Panc1 (cell line): ENCODE data around the gene TDO2. TPM values are rescaled to one million over a fixed set of nuclear protein-coding genes. Genes with fewer than 3 reads are reported as not detected.

Experiments used
- ATAC-seq: fragments of 200-7000 bp; cut with Tn5 transposase; 2 replicates; pipeline ENCODE4 v1.9.1; 2020; ENCODE audit warnings: mild to moderate bottlenecking, moderate library complexity
- BruUV-seq: library from RNA; stranded (reverse); fragments of 400-500 nt; replicated peaks from 2 replicates; lab custom pipeline; 2021; lab: Mats Ljungman, UMichigan
- CTCF ChIA-PET: fragments of 300-600 bp; sonication (Branson Sonifier 250); formaldehyde crosslinking; loops from one replicate; lab custom pipeline; 2022; ENCODE audit warnings: antibody characterized with exemption; lab: Charles Lee
- POLR2A ChIA-PET: fragments of 300-600 bp; sonication (Branson Sonifier 250); formaldehyde crosslinking; loops from one replicate; lab custom pipeline; 2022; ENCODE audit warnings: antibody characterized with exemption; lab: Charles Lee
- DNase-seq: peaks from one replicate; pipeline ENCODE4 v3.0.0-alpha.2; 2010; ENCODE audit warnings: low read depth, low spot score
- H3K27ac ChIP-seq: 2 replicates; pipeline ENCODE4 v1.5.1; 2011; ENCODE audit warnings: mild to moderate bottlenecking, low read length, inconsistent platforms
- H3K27me3 ChIP-seq: fragments of 200-500 bp; sonication (Bioruptor generic); 2 replicates; pipeline ENCODE4 v1.6.0; 2014; ENCODE audit warnings: low read length, inconsistent platforms; ENCODE audit not compliant: control insufficient read depth, insufficient read depth
- H3K36me3 ChIP-seq: fragments of 200-500 bp; sonication (Bioruptor generic); 2 replicates; pipeline ENCODE4 v1.5.1; 2014; ENCODE audit warnings: inconsistent platforms, mild to moderate bottlenecking, low read length, moderate library complexity; ENCODE audit not compliant: control insufficient read depth, insufficient read depth
- H3K4me1 ChIP-seq: 2 replicates; pipeline ENCODE4 v1.5.1; 2011; ENCODE audit warnings: inconsistent platforms, mild to moderate bottlenecking, low read length, moderate library complexity; ENCODE audit not compliant: control insufficient read depth, insufficient read depth
- H3K4me3 ChIP-seq, 2 experiments: 2 replicates each; pipeline ENCODE4 v1.5.1; 2011 to 2012; ENCODE audit warnings: low read depth in 2 of 2, low read length in 2 of 2, mild to moderate bottlenecking in 2 of 2, inconsistent platforms in 1 of 2, moderate library complexity in 1 of 2
- H3K9me3 ChIP-seq: fragments of 200-500 bp; sonication (Bioruptor generic); 2 replicates; pipeline ENCODE4 v1.5.1; 2014; ENCODE audit warnings: low read depth, mild to moderate bottlenecking, inconsistent platforms, low read length, moderate library complexity; ENCODE audit not compliant: control insufficient read depth, insufficient read depth
- POLR2AphosphoS5 ChIP-seq: IDR thresholded peaks from 2 replicates; pipeline ENCODE4 v1.6.1; 2012; ENCODE audit warnings: mild to moderate bottlenecking, low read depth, low read length, moderate library complexity
- SIN3A ChIP-seq: IDR thresholded peaks from 2 replicates; pipeline ENCODE4 v1.6.1; 2012; ENCODE audit warnings: low read depth, mild to moderate bottlenecking, low read length, moderate library complexity, borderline replicate concordance; ENCODE audit not compliant: insufficient read depth
- TCF7L2 ChIP-seq: IDR thresholded peaks from 2 replicates; pipeline ENCODE4 v1.6.1; 2011; ENCODE audit warnings: mild to moderate bottlenecking, low read depth, low read length, inconsistent platforms
- in situ Hi-C: cut with HindIII; loops from 2 replicates; pipeline ENCODE4 v1.10.0; 2016; ENCODE audit warnings: low sequenced_read_pairs, low pct_unique_long_range_greater_than_20kb
- intact Hi-C: fragments of 100-400 bp; cut with micrococcal nuclease; formaldehyde crosslinking; loops from one replicate; pipeline ENCODE4 v1.10.0; 2022; ENCODE audit not compliant: unreplicated experiment
- total RNA-seq: library from RNA; stranded (reverse); gene quantifications from one replicate; pipeline ENCODE4 v1.2.1, GENCODE V29; 2021; ENCODE audit not compliant: unreplicated experiment
- TF ChIP-seq, protein P1 (sequence below), 2 experiments: IDR thresholded peaks; 2 replicates each; pipeline ENCODE4 v1.6.1; 2011 to 2012; ENCODE audit warnings: low read depth in 2 of 2, control low read depth in 1 of 2, low read length in 1 of 2, mild to moderate bottlenecking in 1 of 2, moderate library complexity in 1 of 2; ENCODE audit not compliant: insufficient read depth in 1 of 2
- TF ChIP-seq, protein P2 (sequence below): fragments of 450-650 bp; IDR thresholded peaks from 2 replicates; pipeline ENCODE4 v1.5.1; 2017; ENCODE audit warnings: mild to moderate bottlenecking

TDO2 gene
- total RNA-seq, 1 experiment from 2014 or later, result 0.13 TPM

DNA sequence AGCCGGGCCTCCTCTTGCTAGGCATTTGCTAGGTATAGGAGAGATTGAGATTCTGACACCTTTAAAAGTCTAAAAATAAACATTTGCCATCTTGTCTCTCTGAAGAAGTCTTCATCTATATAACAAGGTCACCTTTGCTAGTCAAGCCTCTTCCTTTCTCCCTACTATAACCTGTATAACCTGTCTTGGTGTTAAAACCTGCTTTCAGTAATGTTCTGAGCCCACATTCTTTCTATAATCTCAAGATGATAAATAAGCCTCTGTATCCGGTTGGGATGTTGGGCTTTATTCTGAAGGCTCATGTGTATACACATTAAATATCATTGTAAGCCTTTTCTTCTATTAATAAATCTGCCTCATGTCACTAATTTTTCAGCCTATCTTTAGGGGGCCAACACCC lies 47.6 kb upstream of the TDO2 start:
- Histone ChIP-seq H3K27me3 (no peaks in the 10 kb centered on the region), H3K4me1 (no peaks in the 10 kb centered on the region), H3K36me3 (no peaks in the 10 kb centered on the region), H3K4me3 (no peak overlapping the region), H3K9me3 (no peaks in the 10 kb centered on the region), H3K27ac (no peak overlapping the region)
- ATAC-seq (no peak), DNase-seq (no peak)
- ChIA-PET CTCF (no interaction called here), POLR2A (no interaction called here)
- in situ Hi-C loops, result no loop called here
- BruUV-seq, result no TSS peak
- TF ChIP-seq, protein P1, sequence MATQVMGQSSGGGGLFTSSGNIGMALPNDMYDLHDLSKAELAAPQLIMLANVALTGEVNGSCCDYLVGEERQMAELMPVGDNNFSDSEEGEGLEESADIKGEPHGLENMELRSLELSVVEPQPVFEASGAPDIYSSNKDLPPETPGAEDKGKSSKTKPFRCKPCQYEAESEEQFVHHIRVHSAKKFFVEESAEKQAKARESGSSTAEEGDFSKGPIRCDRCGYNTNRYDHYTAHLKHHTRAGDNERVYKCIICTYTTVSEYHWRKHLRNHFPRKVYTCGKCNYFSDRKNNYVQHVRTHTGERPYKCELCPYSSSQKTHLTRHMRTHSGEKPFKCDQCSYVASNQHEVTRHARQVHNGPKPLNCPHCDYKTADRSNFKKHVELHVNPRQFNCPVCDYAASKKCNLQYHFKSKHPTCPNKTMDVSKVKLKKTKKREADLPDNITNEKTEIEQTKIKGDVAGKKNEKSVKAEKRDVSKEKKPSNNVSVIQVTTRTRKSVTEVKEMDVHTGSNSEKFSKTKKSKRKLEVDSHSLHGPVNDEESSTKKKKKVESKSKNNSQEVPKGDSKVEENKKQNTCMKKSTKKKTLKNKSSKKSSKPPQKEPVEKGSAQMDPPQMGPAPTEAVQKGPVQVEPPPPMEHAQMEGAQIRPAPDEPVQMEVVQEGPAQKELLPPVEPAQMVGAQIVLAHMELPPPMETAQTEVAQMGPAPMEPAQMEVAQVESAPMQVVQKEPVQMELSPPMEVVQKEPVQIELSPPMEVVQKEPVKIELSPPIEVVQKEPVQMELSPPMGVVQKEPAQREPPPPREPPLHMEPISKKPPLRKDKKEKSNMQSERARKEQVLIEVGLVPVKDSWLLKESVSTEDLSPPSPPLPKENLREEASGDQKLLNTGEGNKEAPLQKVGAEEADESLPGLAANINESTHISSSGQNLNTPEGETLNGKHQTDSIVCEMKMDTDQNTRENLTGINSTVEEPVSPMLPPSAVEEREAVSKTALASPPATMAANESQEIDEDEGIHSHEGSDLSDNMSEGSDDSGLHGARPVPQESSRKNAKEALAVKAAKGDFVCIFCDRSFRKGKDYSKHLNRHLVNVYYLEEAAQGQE (IDR thresholded peaks at IDR 0.05; ENCODE audit: insufficient read depth in 1 of 2, low read depth in 2 of 2, low read length in 1 of 2), result no peak
- TF ChIP-seq TCF7L2, result no peak
- no peak for TF ChIP-seq SIN3A
- TF ChIP-seq, protein P2, sequence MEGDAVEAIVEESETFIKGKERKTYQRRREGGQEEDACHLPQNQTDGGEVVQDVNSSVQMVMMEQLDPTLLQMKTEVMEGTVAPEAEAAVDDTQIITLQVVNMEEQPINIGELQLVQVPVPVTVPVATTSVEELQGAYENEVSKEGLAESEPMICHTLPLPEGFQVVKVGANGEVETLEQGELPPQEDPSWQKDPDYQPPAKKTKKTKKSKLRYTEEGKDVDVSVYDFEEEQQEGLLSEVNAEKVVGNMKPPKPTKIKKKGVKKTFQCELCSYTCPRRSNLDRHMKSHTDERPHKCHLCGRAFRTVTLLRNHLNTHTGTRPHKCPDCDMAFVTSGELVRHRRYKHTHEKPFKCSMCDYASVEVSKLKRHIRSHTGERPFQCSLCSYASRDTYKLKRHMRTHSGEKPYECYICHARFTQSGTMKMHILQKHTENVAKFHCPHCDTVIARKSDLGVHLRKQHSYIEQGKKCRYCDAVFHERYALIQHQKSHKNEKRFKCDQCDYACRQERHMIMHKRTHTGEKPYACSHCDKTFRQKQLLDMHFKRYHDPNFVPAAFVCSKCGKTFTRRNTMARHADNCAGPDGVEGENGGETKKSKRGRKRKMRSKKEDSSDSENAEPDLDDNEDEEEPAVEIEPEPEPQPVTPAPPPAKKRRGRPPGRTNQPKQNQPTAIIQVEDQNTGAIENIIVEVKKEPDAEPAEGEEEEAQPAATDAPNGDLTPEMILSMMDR, result no peak
- TF ChIP-seq POLR2AphosphoS5, result no peak
- intact Hi-C loops, result no loop called here

DNA sequence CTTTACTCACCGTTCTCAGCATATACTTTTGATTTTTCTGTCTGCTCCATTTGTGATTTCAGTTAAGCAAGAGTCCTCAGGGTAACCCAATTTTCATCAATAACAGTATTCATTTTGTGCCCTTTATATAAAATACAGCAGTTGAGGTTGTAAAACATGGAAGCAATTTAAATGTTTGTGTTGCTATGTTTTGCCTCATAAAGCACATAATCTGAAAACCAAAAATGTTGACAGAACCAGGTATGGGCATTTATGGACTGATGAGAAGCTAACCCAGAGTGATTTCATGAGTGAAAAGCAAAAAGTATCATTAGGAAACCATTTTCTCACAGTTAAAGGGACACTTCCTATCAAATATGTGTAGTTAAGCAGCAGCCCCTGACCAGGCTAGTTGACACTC lies 37.3 kb upstream of the TDO2 start, which contains the start of gene ASIC5:
Gene ASIC5, minus strand, starts transcription at position 101 of the 400 bp plus-strand sequence. Its CDS starts 51 bp downstream, at position 50.
- Histone ChIP-seq H3K36me3 (no peaks in the 10 kb centered on the region), H3K4me3 (no peak within 1 kb of the TSS), H3K4me1 (no peaks in the 10 kb centered on the region), H3K27me3 (no peaks in the 10 kb centered on the region), H3K27ac (no peak within 1 kb of the TSS), H3K9me3 (no peaks in the 10 kb centered on the region)
- intact Hi-C loops (no loop called here), in situ Hi-C loops (no loop called here)
- ChIA-PET POLR2A (no interaction called here), CTCF (no interaction called here)
- ATAC-seq (no peak), DNase-seq (no peak)
- no peak for TF ChIP-seq POLR2AphosphoS5
- TF ChIP-seq, protein P1 (IDR thresholded peaks at IDR 0.05; ENCODE audit: insufficient read depth in 1 of 2, low read depth in 2 of 2, low read length in 1 of 2), result no peak
- no peak for TF ChIP-seq SIN3A
- no peak for TF ChIP-seq TCF7L2
- BruUV-seq, result no TSS peak
